ENCODE data around the gene KRT79. TPM values are rescaled to one million over a fixed set of nuclear protein-coding genes. Genes with fewer than 3 reads are reported as not detected.

KRT79 gene
- total RNA-seq, 4 donors from 2014 or later = not detected

GRCh38 chr12:52813203-52813819, 20.8 kb downstream of the KRT79 start:
- Histone ChIP-seq H3K9me3 (no peaks in the 10 kb centered on the region), H3K4me1 (no peaks in the 10 kb centered on the region), H3K27me3 (peaks cover 6% of the 10 kb centered on the region), H3K27ac (no peak overlapping the region), H3K36me3 (no peaks in the 10 kb centered on the region), H3K4me3 (no peak overlapping the region)
- DNase-seq = no peak
- in situ Hi-C loops (cut with MboI; ENCODE audit: low pct_ligation_motif_present in 1 of 4, low pct_unique_long_range_greater_than_20kb in 1 of 4, low sequenced_read_pairs in 3 of 4) = no loop called here
- intact Hi-C loops (cut with DNase I; ENCODE audit: low total_unique reads) = no loop called here
- WGBS, 2 donors (ENCODE audit: low coverage in 1 of 2) = 86 to 93% methylated on average over 1 to 10 of the region's 10 CpGs
- TF ChIP-seq EP300 (IDR thresholded peaks at IDR 0.05; ENCODE audit: low read depth) (no peak), CTCF (IDR thresholded peaks at IDR 0.05) (no peak), POLR2A (IDR thresholded peaks at IDR 0.05) (no peak), POLR2AphosphoS5 (IDR thresholded peaks at IDR 0.05) (no peak)

GRCh38 chr12:52812749-52813148, 21.4 kb downstream of the KRT79 start:
- H3K4me1 ChIP-seq = no peaks in the 10 kb centered on the region
- peaks cover 3% of the 10 kb centered on the region for H3K27me3 ChIP-seq
- no peak overlapping the region for H3K27ac ChIP-seq
- no peaks in the 10 kb centered on the region for H3K9me3 ChIP-seq
- in situ Hi-C loops (cut with MboI; ENCODE audit: low pct_ligation_motif_present in 1 of 4, low pct_unique_long_range_greater_than_20kb in 1 of 4, low sequenced_read_pairs in 3 of 4) = no loop called here
- WGBS, 2 donors (ENCODE audit: low coverage in 1 of 2) = 57 to 70% methylated on average over 3 of the region's 3 CpGs
- H3K36me3 ChIP-seq = no peaks in the 10 kb centered on the region
- TF ChIP-seq CTCF (IDR thresholded peaks at IDR 0.05) (no peak), EP300 (IDR thresholded peaks at IDR 0.05; ENCODE audit: low read depth) (no peak), POLR2A (IDR thresholded peaks at IDR 0.05) (no peak)
- H3K4me3 ChIP-seq = no peak overlapping the region
- intact Hi-C loops (cut with DNase I; ENCODE audit: low total_unique reads) = no loop called here
- DNase-seq = no peak

GRCh38 chr12:52812073-52812400, 22.1 kb downstream of the KRT79 start:
- Histone ChIP-seq H3K27me3 (no peaks in the 10 kb centered on the region), H3K9me3 (no peaks in the 10 kb centered on the region), H3K4me1 (no peaks in the 10 kb centered on the region), H3K4me3 (no peak overlapping the region), H3K36me3 (no peaks in the 10 kb centered on the region), H3K27ac (no peak overlapping the region)
- intact Hi-C loops (cut with DNase I; ENCODE audit: low total_unique reads) = no loop called here
- TF ChIP-seq CTCF (IDR thresholded peaks at IDR 0.05) = no peak
- TF ChIP-seq POLR2AphosphoS5 (IDR thresholded peaks at IDR 0.05) = no peak
- TF ChIP-seq POLR2A (IDR thresholded peaks at IDR 0.05) = no peak
- TF ChIP-seq EP300 (IDR thresholded peaks at IDR 0.05; ENCODE audit: low read depth) = no peak
- 77 to 100% methylated on average over 1 to 4 of the region's 4 CpGs for WGBS, 2 donors (ENCODE audit: low coverage in 1 of 2)
- in situ Hi-C loops (cut with MboI; ENCODE audit: low pct_ligation_motif_present in 1 of 4, low pct_unique_long_range_greater_than_20kb in 1 of 4, low sequenced_read_pairs in 3 of 4) = no loop called here
- DNase-seq = no peak

- in situ Hi-C loops (cut with MboI; ENCODE audit: low pct_ligation_motif_present in 1 of 4, low pct_unique_long_range_greater_than_20kb in 1 of 4, low sequenced_read_pairs in 3 of 4) = no loop called here
- Histone ChIP-seq H3K36me3 (no peaks in the 10 kb centered on the region), H3K9me3 (no peaks in the 10 kb centered on the region), H3K27me3 (no peaks in the 10 kb centered on the region), H3K27ac (no peak overlapping the region), H3K4me1 (no peaks in the 10 kb centered on the region), H3K4me3 (no peak overlapping the region)
- TF ChIP-seq CTCF (IDR thresholded peaks at IDR 0.05) (no peak), POLR2AphosphoS5 (IDR thresholded peaks at IDR 0.05) (no peak), POLR2A (IDR thresholded peaks at IDR 0.05) (no peak), EP300 (IDR thresholded peaks at IDR 0.05; ENCODE audit: low read depth) (no peak)
- intact Hi-C loops (cut with DNase I; ENCODE audit: low total_unique reads) = no loop called here
- 79 to 100% methylated on average over 4 to 9 of the region's 9 CpGs for WGBS, 2 donors (ENCODE audit: low coverage in 1 of 2)
- DNase-seq = no peak
These were observed 22.7 kb downstream of the KRT79 start for GRCh38 chr12:52811191-52812072.
